Right lobe of liver (tissue), 4 donors: Measurements from ENCODE around the gene TNFRSF25.

ENCODE experiments used
- CTCF ChIP-seq, 4 donors: fragments of 200-600 bp in 3 of 4; fragments of 450-650 bp in 1 of 4; IDR thresholded peaks; one replicate each; pipeline versions ENCODE4 v1.5.1 to v1.8.0; 2016 to 2022; ENCODE audit warnings: antibody characterized with exemption in 4 of 4, mild to moderate bottlenecking in 2 of 4
- POLR2A ChIP-seq: fragments of 450-650 bp; IDR thresholded peaks from one replicate; pipeline ENCODE4 v1.6.1; 2017; ENCODE audit warnings: antibody characterized with exemption, mild to moderate bottlenecking
- donor health status: DM: no; HTN: no; CAD: no.
- donor health status: DM: no; HTN: no; CAD: no.
- donor health status: DM: no; HTN: yes; CAD: no.

GRCh38 chr1:6508816-6509189 is 42.8 kb upstream of the TNFRSF25 start:
- TF ChIP-seq CTCF (IDR thresholded peaks at IDR 0.05) (no peak), POLR2A (no peak)
